Stimulated activated CD4-positive, alpha-beta T cell treated with anti-CD3 and anti-CD28 coated beads, Interleukin-2, amount 100 ng/mL, for 48 hours (primary cell): ENCODE results near the gene LRRC59.
A peak's percentile ranks its signal among the peaks of the same experiment; 100 is the strongest.
"Not testable (repeated sequence)": the region's sequence is repeated elsewhere in the genome, so short reads cannot be mapped to it uniquely, and the experiment has no call there.

Source experiments
- DNase-seq, 2 donors: peaks; one replicate each; pipeline ENCODE4 v3.0.0-alpha.2; 2020

The LRRC59 gene

DNA sequence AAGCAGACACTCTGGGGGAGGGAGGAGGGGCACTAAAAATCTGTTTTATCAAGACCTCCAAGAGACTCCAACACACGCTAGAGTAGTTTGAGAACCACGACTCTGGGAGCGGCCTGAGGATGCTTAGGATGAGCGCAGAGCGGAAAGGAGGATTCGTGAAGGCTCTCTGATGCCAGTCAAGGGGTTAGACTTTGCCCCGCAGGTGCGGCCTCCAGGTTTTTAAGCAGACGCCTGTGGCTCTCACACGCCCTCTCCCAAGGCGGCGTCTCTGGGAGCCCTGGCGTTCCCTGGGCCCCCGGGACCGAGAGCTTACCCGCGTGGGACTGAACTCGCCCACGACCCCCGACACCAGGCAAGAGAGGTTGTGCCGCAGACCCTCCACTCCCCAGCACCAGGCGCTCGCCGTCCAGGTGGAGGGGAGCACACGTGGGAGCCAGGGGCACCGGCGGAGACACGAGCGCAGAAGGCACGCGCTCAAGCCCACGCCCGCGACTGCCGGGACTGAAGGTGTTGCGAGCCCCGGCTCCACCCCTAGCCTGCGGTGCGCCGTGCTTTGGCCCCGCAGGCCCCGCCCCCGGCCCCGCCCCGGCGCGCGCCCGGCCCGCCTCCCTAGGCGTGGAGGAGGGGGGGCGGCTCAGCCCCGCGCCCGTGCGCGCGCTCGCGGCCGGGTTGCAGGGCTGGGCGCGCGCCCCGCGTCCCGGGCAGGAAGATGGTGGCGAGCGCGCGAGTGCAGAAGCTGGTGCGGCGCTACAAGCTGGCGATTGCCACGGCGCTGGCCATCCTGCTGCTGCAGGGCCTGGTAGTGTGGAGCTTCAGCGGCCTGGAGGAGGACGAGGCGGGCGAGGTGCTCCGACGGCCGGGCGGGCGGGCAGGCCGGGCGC lies 51.7 kb downstream of the LRRC59 start, which contains the start of gene XYLT2:
Gene XYLT2 (plus strand): TSS at position 695 of the 881 bp plus-strand sequence. CDS start 15 bp downstream, at position 710.
- DNase-seq: peak; percentile 87 to 92

DNA sequence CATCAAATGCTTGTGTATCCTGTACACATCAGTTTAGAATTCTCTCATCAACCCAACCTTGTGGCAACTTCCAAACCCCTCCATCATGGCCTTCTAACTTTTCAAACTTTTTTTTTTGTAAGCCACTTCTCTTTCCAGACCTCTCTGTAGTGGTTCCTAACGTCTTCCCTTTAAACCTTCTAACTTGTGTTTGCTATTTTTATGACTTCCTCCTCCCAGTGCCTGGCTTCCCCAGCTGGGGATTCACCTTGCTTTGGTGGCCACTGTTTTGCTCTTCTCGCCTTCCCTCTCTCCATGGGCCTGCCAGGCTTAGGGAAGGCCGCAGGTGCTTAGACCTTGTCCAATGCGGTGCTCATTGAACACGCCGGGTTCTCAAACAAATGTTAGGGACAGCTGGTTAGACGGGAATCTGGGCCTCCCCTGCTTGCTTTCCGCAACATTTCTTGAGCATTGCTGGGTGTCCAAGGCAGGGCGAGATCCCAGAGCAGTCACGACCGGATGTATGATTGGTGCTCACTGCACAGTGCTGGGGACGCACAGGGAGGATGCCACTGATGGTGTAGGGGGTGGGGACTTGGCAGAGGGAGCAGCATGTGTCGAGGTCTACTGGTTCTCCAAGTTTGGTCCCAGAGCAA lies 52.5 kb downstream of the LRRC59 start:
- DNase-seq: no peak

DNA sequence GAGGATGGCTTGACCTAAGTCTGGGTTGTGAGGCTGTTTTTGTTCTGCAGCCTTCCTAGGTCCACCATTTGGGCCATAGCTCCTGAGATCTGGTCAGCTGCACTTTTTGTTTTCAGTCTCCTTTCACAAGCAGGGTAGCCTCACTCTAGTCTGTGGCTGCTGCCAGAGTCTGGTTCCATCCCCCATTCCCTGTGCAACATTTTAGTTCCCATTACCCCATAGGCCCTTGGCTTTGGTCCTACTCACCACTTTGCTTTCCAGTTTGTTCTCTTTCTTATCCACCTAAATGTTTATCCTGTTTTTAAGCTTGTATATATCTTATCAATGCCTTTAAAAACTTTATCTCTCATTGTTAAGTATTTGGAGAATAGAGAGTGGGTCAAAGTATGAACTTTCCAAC lies 57.9 kb downstream of the LRRC59 start:
- DNase-seq: no peak

DNA sequence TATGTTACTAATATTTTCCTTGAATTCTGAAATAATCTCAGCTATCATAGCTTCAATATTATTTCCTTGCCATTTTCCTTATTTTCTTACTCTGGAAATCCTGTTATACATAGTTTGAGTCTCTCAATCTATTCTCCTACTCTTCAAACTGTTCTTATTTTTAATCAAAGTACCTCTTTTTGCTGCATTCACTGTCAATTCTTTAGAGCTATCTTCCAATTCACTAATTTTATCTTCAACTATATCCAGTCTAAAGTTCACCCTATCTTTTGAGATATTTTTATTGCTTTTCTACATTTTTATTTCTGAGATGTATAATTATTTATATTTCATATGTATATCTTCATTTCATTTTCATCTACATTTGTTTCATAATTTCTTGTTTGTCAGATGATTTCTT lies 58.7 kb downstream of the LRRC59 start:
- DNase-seq: no peak

DNA sequence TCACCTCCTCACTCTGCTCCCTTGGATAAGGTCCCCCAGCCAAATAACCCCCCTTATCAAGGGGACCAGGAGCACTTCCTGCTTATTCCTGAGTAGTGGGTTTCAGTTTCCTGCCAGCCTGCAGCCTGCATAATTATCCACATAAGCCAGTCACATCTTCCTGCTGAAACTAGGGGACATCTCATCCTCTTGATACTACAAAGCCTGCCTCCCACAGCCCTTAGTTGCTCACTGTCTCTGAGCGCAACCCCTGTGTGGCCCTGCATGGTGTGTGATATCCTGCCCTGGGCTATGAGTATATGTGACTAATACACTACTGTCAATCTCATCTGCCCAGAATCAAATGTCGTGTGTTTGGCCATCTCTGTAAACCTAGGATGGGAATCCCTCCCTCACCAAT lies 59.4 kb downstream of the LRRC59 start:
- no peak for DNase-seq

DNA sequence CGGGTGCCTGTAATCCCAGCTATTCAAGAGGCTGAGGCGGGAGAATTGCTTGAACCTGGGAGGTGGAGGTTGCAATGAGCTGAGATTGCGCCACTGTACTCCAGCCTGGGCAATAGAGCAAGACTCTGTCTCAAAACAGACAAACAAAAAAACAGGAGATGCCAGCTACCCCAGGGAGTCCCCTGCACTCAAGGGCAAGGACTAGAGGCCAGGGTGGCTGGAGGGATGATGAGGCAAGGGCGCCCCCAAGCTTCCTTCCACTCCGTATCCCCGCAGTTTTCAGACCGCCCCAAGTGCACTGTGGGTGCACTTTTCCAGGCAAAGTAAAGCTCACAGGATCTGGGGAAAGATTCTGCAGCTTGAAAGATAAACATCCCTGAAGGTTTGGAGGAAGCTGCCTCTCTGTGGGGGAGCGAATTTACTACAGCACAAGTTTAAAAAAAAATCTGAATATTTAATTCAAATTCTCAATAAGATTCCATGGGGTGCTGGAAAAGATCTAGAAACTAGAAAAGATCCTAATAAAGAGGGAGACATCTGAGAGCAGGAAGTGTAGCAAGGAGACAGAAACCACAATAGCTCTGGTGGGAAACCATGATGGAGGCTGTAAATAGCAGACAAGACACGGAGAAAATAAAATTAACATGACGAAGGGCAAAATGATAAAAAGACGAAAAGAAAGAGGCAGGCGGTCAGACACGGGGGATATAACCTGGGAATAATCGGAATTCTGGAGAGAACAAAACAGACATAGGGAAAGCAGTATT lies 63.8 kb downstream of the LRRC59 start:
- DNase-seq: not testable (repeated sequence)

DNA sequence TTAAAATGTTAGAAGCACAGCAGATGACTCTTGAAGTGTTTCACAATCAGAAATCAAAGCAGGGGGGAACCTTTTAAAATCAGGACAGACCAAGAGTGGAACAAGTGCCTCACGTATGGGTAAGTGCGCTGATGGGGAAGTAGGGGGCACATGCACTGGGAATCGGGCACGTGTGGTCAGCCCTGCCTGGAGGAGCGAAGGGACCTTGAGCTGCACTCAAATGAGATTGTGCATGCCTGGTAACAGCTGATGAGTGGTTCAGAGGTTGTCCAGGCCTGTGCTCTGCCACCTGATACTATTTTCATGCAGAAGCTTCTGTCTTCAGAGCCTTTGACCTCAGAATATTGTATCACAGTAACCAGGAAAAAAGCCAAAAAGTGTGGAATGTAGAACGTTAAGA lies 65.1 kb downstream of the LRRC59 start:
- no peak for DNase-seq
